Breast epithelium (tissue), 3 donors: ENCODE results near the gene PDE10A.

ENCODE experiments used
- CTCF ChIP-seq, 3 donors: fragments of 450-650 bp; IDR thresholded peaks; one replicate each; pipeline ENCODE4 v1.5.1; 2016 to 2017; ENCODE audit warnings: antibody characterized with exemption in 3 of 3, mild to moderate bottlenecking in 3 of 3, moderate library complexity in 3 of 3
- POLR2A ChIP-seq: fragments of 450-650 bp; IDR thresholded peaks from one replicate; pipeline ENCODE4 v1.6.1; 2016; ENCODE audit warnings: antibody characterized with exemption, mild to moderate bottlenecking, moderate library complexity
- POLR2AphosphoS5 ChIP-seq, 3 donors: sonication (generic); formaldehyde crosslinking; IDR thresholded peaks; one replicate each; pipeline ENCODE4 v1.6.1; 2017; ENCODE audit warnings: antibody characterized with exemption in 3 of 3

- no peak for TF ChIP-seq CTCF (IDR thresholded peaks at IDR 0.05)
- no peak for TF ChIP-seq POLR2AphosphoS5 (IDR thresholded peaks at IDR 0.05)
- TF ChIP-seq POLR2A: no peak
Measured at GRCh38 chr6:165597821-165598220, 65.2 kb downstream of the PDE10A start.
